Lung (tissue), 12 donors: ENCODE results near the gene CHN1. TPM values are rescaled to one million over a fixed set of nuclear protein-coding genes. Genes with fewer than 3 reads are reported as not detected.

ENCODE experiments used
- ATAC-seq: fragments of 200-7000 bp; cut with Tn5 transposase; one replicate; pipeline ENCODE4 v1.9.1; 2020; ENCODE audit warnings: moderate number of reproducible peaks; ENCODE audit not compliant: insufficient read depth, low FRiP score
- DNase-seq, 3 donors: peaks; one replicate each; pipeline ENCODE4 v3.0.0-alpha.2; 2013 to 2017
- H3K27ac ChIP-seq, 2 donors: one replicate each; pipeline ENCODE4 v1.5.1; 2013; ENCODE audit warnings: mild to moderate bottlenecking in 2 of 2, moderate library complexity in 2 of 2, control low read depth in 1 of 2, inconsistent platforms in 1 of 2, low read depth in 1 of 2, low read length in 1 of 2
- H3K27me3 ChIP-seq, 3 donors: one replicate each; pipeline ENCODE4 v1.5.1; 2013; ENCODE audit warnings: low read length in 2 of 3; ENCODE audit not compliant: control insufficient read depth in 3 of 3, insufficient read depth in 3 of 3
- H3K36me3 ChIP-seq, 4 donors: one replicate each; pipeline ENCODE4 v1.5.1; 2013; ENCODE audit warnings: low read length in 4 of 4, mild to moderate bottlenecking in 1 of 4, moderate library complexity in 1 of 4; ENCODE audit not compliant: control insufficient read depth in 4 of 4, insufficient read depth in 4 of 4
- H3K4me1 ChIP-seq, 5 donors: one replicate each; pipeline ENCODE4 v1.5.1; 2013; ENCODE audit warnings: low read length in 5 of 5, mild to moderate bottlenecking in 2 of 5, moderate library complexity in 1 of 5; ENCODE audit not compliant: control insufficient read depth in 5 of 5, insufficient read depth in 5 of 5
- H3K4me3 ChIP-seq: one replicate; pipeline ENCODE4 v1.5.1; 2013; ENCODE audit warnings: mild to moderate bottlenecking, control low read depth, moderate library complexity
- H3K9ac ChIP-seq, 2 donors: one replicate each; pipeline ENCODE4 v1.5.1; 2013; ENCODE audit warnings: low read length in 2 of 2, control low read depth in 1 of 2; ENCODE audit not compliant: insufficient read depth in 1 of 2
- H3K9me3 ChIP-seq, 4 donors: one replicate each; pipeline ENCODE4 v1.5.1; 2013; ENCODE audit warnings: low read length in 3 of 4, mild to moderate bottlenecking in 1 of 4, moderate library complexity in 1 of 4; ENCODE audit not compliant: control insufficient read depth in 4 of 4, insufficient read depth in 3 of 4
- CTCF ChIP-seq: IDR thresholded peaks from 2 replicates; pipeline ENCODE4 v1.5.1; 2012; ENCODE audit warnings: mild to moderate bottlenecking; ENCODE audit errors: control extremely low read depth, extremely low read depth
- WGBS, 2 donors: extraction: QIAGEN DNeasy Blood & Tissue Kit; methylation state at CpG; one replicate each; pipeline ENCODE4 v1.1.7; 2013; 5-methylcytosine and 5-hydroxymethylcytosine counted together
- polyA plus RNA-seq, 2 donors: library from polyadenylated mRNA; stranded (reverse); fragments of 200-250 nt; gene quantifications; one replicate each; pipeline ENCODE4 v1.2.1, GENCODE V29; 2013
- total RNA-seq, 2 donors: library from RNA; depleted of rRNA in 1 of 2; stranded (reverse); fragments of >200 nt in 1 of 2; gene quantifications; one replicate each; pipeline ENCODE4 v1.2.1, GENCODE V29; 2014 to 2021
- donor health status: control.
- donor health status: control.
- donor health status: Bipolar disorder and iron deficiency.
- donor health status: healthy.
- donor health status: DM: yes; HTN: yes; CAD: no.

CHN1 gene
- total and polyA plus RNA-seq, 4 donors: 6.8 to 80.9 (median 14.5) TPM

GRCh38 chr2:174800436-174801205 lies 204.6 kb downstream of the CHN1 start:
- peaks cover 0 to 2% (median 0%) of the 10 kb centered on the region in 4 donors for H3K9me3 ChIP-seq
- H3K4me1 ChIP-seq: peaks cover 0 to 9% (median 4%) of the 10 kb centered on the region in 5 donors
- ATAC-seq: no peak
- H3K9ac ChIP-seq: no peak overlapping the region
- DNase-seq: no peak
- H3K27ac ChIP-seq: no peak overlapping the region
- H3K4me3 ChIP-seq: no peak overlapping the region
- no peak for TF ChIP-seq CTCF
- peaks cover 0 to 33% (median 17%) of the 10 kb centered on the region in 4 donors for H3K36me3 ChIP-seq
- H3K27me3 ChIP-seq: no peaks in the 10 kb centered on the region
- 82 to 87% methylated on average over 8 of the region's 8 CpGs for WGBS, 2 donors

- peaks cover 0 to 14% (median 0%) of the 10 kb centered on the region in 5 donors for H3K4me1 ChIP-seq
- H3K9me3 ChIP-seq: peaks cover 0 to 2% (median 0%) of the 10 kb centered on the region in 4 donors
- 85 to 94% methylated on average over 1 of the region's 1 CpG for WGBS, 2 donors
- TF ChIP-seq CTCF: no peak
- ATAC-seq (no peak), DNase-seq (no peak)
- no peak overlapping the region for H3K9ac ChIP-seq
- H3K4me3 ChIP-seq: no peak overlapping the region
- peaks cover 0 to 22% (median 15%) of the 10 kb centered on the region in 4 donors for H3K36me3 ChIP-seq
- H3K27me3 ChIP-seq: no peaks in the 10 kb centered on the region
- H3K27ac ChIP-seq: no peak overlapping the region
Observed at GRCh38 chr2:174798801-174799200, 206.4 kb downstream of the CHN1 start.

- peaks cover 0 to 2% (median 0%) of the 10 kb centered on the region in 4 donors for H3K9me3 ChIP-seq
- peaks cover 0 to 14% (median 0%) of the 10 kb centered on the region in 5 donors for H3K4me1 ChIP-seq
- ATAC-seq (no peak), DNase-seq (peak in 1 of 3 donors; percentile 43)
- no peak overlapping the region for H3K27ac ChIP-seq
- 39 to 64% methylated on average over 1 of the region's 1 CpG for WGBS, 2 donors
- H3K9ac ChIP-seq: no peak overlapping the region
- peaks cover 0 to 22% (median 15%) of the 10 kb centered on the region in 4 donors for H3K36me3 ChIP-seq
- H3K27me3 ChIP-seq: no peaks in the 10 kb centered on the region
- no peak overlapping the region for H3K4me3 ChIP-seq
- TF ChIP-seq CTCF: no peak
Observed at GRCh38 chr2:174797781-174798276, 207.4 kb downstream of the CHN1 start.
